ENCODE results near the gene INSC.

INSC gene

GRCh38 chr11:15223318-15223717, 108.6 kb downstream of the INSC start:
- DNase-seq (ENCODE audit: low spot score), result no peak

DNA sequence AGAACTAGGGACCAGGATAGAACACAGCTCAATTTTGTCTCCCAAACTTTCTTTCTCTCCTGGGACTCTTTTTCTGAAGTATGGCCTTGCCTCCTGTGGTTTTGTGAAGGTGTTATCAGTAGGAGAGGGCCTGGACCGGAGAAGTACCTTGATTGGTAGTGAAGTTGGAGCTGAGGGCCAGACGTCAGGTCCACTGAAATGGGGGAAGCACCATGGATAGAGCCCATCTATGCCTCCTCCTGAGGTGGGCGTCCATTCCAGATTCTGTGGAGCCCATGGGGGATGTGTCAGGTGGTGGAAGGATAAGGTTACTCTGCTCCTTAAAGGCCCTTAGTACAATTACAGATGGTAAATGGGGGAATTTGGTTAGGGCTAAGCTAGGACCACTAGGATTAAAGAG, 109.7 kb downstream of the INSC start:
- no peak for DNase-seq (ENCODE audit: low spot score)

GRCh38 chr11:15227011-15227410, 112.3 kb downstream of the INSC start:
- DNase-seq (ENCODE audit: low spot score), result no peak

DNA sequence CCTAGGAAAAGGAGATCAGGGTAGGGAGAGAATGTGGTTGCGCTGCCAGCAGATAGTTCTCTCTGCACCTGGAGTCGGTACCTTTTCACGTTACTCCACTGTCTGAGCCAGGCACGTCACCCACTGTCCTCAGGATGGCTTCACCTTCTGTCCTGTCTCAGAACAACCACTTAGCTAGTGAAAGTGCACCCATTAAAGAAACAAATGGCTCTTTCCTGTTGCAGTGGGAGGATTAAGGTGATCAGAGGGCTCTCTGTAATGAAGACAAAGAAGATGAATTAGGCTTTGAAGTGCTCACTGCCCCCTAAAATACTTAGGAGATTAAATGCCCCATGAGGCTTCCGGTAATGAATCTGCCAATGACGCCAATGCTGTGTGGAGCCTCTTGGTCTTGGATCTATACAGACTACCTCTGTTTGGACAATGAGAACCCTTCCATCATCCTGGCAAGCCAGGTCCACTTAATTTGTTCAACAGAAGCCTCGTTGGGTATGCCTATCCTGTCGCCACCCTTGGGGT, 113.7 kb downstream of the INSC start:
- no peak for DNase-seq (ENCODE audit: low spot score)

DNA sequence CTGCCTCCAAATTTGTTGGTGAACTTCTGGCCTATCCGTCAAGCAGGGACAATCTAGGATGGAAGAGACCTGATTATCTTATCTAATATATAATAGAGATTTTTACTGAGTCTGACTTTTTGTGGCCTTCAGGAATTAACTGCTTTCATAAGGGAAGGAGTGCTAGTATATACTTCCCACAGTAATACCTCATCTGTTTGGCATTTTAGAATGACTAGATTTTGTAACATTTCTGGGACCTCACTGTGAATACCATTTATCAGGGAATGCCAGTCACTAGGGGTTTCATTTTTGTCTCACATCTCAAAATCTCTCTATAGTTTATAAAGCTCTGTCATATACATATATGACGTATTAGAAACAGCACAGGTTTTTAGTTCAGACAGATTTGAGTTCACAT, 114.3 kb downstream of the INSC start:
- DNase-seq (ENCODE audit: low spot score), result no peak

GRCh38 chr11:15232496-15232895, 117.8 kb downstream of the INSC start:
- no peak for DNase-seq (ENCODE audit: low spot score)

GRCh38 chr11:15233371-15234165, 118.8 kb downstream of the INSC start:
- no peak for DNase-seq (ENCODE audit: low spot score)

GRCh38 chr11:15234796-15235195, 120.1 kb downstream of the INSC start:
- DNase-seq (ENCODE audit: low spot score), result no peak

DNA sequence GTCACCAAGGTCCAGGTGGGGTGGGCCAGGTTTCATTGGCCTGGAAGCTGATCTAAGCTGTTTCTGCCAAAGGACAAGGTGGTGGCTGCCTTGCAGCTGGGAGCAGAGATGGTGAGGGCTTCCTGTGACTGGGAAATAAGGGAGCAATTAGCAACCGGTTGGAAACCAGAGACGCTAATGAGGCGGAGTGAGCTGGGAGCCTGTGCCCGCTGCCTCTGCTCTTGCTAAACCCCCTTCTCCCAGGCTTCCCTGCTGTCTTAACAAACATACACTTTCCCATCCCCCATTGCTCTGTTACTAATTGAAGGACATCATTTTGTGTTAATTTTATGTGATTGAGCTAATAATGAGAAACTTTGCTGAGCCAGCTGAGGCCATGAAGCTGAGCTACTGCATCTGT, 121.8 kb downstream of the INSC start:
- DNase-seq (ENCODE audit: low spot score), result no peak

GRCh38 chr11:15238856-15239255, 124.1 kb downstream of the INSC start:
- no peak for DNase-seq (ENCODE audit: low spot score)

- DNase-seq (ENCODE audit: low spot score), result no peak
These were observed 134.0 kb downstream of the INSC start for GRCh38 chr11:15248749-15249148.

DNA sequence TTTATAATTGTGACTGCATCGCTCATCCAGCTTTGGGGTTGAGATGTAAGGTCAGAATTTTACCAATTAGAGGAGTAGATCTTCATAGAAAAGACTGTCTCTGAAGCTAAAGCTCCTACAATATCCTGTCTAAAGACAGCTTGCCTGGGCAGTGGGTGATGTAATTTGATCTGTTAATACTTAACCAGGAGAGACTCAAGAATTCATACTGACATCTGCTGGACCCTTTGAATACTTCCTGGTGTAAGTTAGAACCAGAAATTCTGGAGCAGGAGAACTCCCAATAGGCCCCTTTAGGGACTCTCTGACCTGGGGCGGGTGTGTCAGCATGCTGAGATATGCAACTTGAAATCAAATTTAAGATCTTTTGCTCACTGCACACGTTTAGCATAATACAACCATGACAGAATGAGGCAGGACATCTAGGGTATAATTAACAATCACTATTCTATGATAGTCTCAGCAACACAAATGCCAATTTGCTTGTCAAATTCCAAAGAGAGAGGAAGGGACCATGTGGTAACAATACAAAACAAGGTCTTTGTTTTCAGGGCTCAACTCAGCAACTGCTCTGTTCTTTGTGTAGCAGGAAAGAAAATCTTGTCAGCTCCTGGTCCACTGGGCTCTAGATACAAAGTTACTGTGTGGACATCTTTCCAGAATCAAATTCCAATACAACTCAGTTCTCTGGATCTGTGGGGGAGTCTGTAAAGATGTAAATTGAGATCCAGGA, 143.9 kb downstream of the INSC start:
- DNase-seq (ENCODE audit: low spot score), result peak; percentile 46

GRCh38 chr11:15266999-15267398, 152.3 kb downstream of the INSC start:
- DNase-seq (ENCODE audit: low spot score), result no peak

- DNase-seq (ENCODE audit: low spot score), result no peak
These were observed 153.9 kb downstream of the INSC start for GRCh38 chr11:15268598-15268997.

DNA sequence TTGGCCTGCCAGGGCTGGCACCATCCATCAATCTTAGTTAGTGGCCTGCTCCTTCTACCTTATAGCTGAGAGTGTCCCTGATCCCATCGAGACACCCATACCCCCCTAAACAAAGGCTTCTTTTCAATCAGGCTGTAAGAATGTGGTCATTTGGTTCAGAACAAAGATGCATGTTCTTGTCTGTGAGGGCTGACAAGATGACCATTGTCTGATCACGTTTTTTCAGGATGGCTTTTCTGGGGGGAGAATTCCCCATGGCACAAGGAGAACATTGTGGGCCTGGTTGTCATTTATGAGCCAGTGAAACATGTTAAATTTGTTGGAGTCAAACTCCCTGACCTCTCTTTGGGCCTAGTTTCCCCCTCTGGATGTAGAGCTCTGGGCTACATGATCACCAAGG, 160.4 kb downstream of the INSC start:
- DNase-seq (ENCODE audit: low spot score), result no peak

- DNase-seq (ENCODE audit: low spot score), result peak; percentile 45
These were observed 161.9 kb downstream of the INSC start for GRCh38 chr11:15276621-15277020.

DNA sequence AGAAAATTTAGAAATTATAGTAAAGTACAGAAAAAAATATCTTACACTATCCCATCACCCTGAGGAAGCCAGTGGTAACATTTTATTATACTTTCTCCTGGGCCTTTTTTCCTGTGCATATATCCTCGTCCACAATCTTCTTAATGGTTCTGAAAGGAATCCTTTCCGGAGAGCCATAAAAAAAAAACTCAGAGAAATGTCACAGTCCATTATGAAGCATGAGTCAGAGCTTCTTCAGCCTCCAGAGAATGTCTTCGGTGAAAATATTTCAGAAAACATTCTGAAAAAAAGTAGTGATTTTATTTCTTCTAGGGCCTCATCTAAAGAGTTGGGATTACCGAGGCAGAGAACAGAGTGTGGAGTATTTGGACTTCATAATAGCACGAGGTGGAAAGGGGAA, 163.4 kb downstream of the INSC start:
- no peak for DNase-seq (ENCODE audit: low spot score)

GRCh38 chr11:15280393-15280792, 165.7 kb downstream of the INSC start:
- no peak for DNase-seq (ENCODE audit: low spot score)

- no peak for DNase-seq (ENCODE audit: low spot score)
These were observed 168.0 kb downstream of the INSC start for GRCh38 chr11:15282754-15283153.

- no peak for DNase-seq (ENCODE audit: low spot score)
These were observed 171.7 kb downstream of the INSC start for GRCh38 chr11:15286465-15286864.

- DNase-seq (ENCODE audit: low spot score), result no peak
These were observed 174.1 kb downstream of the INSC start for GRCh38 chr11:15288863-15289262.

DNA sequence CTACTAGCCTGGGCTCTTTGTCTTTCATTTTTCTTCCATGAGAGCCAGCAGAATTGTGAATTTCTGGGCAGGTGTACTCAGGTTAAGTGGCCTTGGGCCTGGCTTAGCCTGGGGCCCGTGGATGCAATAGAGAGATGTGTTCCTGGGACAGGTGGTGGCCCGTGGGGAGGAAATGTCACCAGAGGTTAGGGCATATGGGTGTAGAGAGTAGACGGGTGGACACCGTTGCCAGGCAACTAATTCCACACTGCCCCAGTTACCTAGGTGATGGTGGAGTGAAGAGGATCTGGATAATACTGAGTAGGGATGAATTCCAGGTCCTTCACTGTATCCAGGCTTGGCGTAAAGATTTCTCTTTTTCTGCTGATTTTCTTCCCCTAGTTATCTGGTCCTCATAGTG, 175.0 kb downstream of the INSC start:
- DNase-seq (ENCODE audit: low spot score), result no peak

DNA sequence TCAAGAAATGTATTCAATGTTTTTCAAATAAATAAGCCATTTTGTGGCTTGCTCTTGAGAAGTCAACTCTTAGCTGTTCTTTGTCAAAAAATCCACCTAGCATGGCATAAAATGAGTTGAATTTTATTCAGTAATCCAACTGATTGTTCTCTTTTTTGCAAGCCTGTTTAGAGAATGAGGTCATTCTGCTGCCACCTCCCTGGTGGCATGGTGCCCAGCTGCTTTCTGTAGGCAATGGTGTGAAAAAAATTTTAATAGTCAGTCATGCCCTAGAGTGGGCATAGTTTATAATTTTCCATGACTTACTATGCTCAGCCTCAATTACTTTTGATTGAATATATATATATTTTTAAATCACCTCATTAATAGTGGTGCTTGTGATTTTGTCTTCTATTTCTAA, 177.2 kb downstream of the INSC start:
- no peak for DNase-seq (ENCODE audit: low spot score)
